GM21515 (cell line): ENCODE data around the gene WFDC11.

Experiments used
- ATAC-seq: cut with Tn5 transposase; IDR thresholded peaks from one replicate; pipeline ENCODE4 v1.9.1; 2021; ENCODE audit not compliant: unreplicated experiment

The WFDC11 gene

DNA sequence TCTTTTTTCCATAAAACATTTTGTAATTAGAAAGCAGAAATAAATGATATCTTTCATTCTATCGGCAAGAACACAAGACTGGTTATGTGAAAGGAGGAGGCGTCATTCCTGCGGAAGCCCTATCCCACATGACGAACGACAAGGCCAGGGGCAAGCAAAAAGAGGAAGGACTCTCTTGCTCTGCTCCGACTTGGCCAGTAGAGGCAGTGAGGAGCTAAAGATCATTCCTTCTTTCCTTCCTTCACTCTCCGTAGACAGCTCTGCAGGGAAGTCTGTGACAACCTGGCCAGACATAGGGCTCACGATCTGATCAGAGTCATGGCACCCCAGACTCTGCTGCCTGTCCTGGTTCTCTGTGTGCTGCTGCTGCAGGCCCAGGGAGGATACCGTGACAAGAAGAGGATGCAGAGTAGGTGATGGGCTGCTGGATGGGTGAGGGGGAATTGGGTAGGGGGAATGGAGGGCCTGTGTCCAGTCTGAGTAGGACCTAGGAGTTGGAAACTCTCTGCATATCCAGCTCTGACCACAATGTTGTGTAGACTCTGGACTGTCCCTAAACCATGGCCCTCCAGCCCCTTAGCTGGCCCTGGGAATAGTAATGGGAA, 40.4 kb downstream of the WFDC11 start, which contains the start of gene WFDC10A:
Gene WFDC10A (plus strand): TSS at position 244 of the 605 bp plus-strand sequence. CDS start 75 bp downstream, at position 319.
- peak; percentile 67 for ATAC-seq

- no peak for ATAC-seq
These were observed 43.5 kb downstream of the WFDC11 start for GRCh38 chr20:45626540-45626939.

DNA sequence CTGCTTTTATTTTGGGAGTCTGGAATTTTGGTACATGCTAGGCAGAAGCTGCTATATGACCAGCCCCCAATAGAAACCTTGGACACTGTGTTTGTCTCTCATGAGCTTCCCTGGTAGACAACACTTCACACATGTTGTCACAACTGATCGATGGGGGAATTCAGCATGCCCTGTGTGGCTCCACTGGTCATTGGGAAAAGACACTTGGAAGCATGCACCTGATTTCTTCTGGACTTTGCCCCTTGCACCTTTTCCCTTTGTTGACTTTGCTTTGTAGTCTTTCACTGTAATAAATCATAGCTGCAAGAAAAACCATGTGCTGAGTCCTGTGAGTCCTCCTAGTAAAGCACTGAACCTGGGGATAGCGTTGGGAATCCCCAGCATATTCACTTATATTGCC, 48.4 kb downstream of the WFDC11 start:
- no peak for ATAC-seq

- ATAC-seq = no peak
These were observed 52.4 kb downstream of the WFDC11 start for GRCh38 chr20:45617591-45617990.

- ATAC-seq = no peak
These were observed 57.7 kb downstream of the WFDC11 start for GRCh38 chr20:45612314-45612713.

GRCh38 chr20:45611054-45611453, 59.0 kb downstream of the WFDC11 start:
- no peak for ATAC-seq

- no peak for ATAC-seq
These were observed 62.2 kb downstream of the WFDC11 start for GRCh38 chr20:45607810-45608209.
